Neural progenitor cell (in vitro differentiated cells): ENCODE measurements around the gene SH2D3A. TPM values are rescaled to one million over a fixed set of nuclear protein-coding genes. Genes with fewer than 3 reads are reported as not detected.

ENCODE experiments used
- DNase-seq: peaks from one replicate; pipeline ENCODE4 v3.0.0-alpha.2; 2016; ENCODE audit warnings: low spot score
- H2AFZ ChIP-seq: fragments of 200-600 bp; sonication (generic); replicated peaks from 2 replicates; pipeline ENCODE4 v1.6.1; 2016; ENCODE audit warnings: antibody characterized with exemption
- H3F3A ChIP-seq: fragments of 200-600 bp; sonication (generic); 2 replicates; pipeline ENCODE4 v1.6.1; 2016; ENCODE audit warnings: antibody characterized with exemption, low read depth
- H3K27ac ChIP-seq: fragments of 200-600 bp; sonication (generic); 2 replicates; pipeline ENCODE4 v1.5.1; 2016; ENCODE audit warnings: mild to moderate bottlenecking
- H3K27me3 ChIP-seq: fragments of 200-600 bp; sonication (generic); 2 replicates; pipeline ENCODE4 v1.6.1; 2016; ENCODE audit warnings: mild to moderate bottlenecking, moderate library complexity
- H3K36me3 ChIP-seq: fragments of 200-600 bp; sonication (generic); 2 replicates; pipeline ENCODE4 v1.5.1; 2016
- H3K4me1 ChIP-seq: fragments of 200-600 bp; sonication (generic); 2 replicates; pipeline ENCODE4 v1.6.1; 2016; ENCODE audit warnings: mixed run types
- H3K4me2 ChIP-seq: fragments of 200-600 bp; sonication (generic); 2 replicates; pipeline ENCODE4 v1.6.1; 2016
- H3K4me3 ChIP-seq: fragments of 200-600 bp; sonication (generic); 2 replicates; pipeline ENCODE4 v1.5.1; 2016
- H3K79me2 ChIP-seq: fragments of 200-600 bp; sonication (generic); 2 replicates; pipeline ENCODE4 v1.6.1; 2016; ENCODE audit warnings: low read depth
- H3K9ac ChIP-seq: fragments of 200-600 bp; sonication (generic); 2 replicates; pipeline ENCODE4 v1.6.1; 2016
- H3K9me3 ChIP-seq: fragments of 200-600 bp; sonication (generic); 2 replicates; pipeline ENCODE4 v1.5.1; 2016; ENCODE audit warnings: low read depth
- H4K20me1 ChIP-seq: fragments of 200-600 bp; sonication (generic); 2 replicates; pipeline ENCODE4 v1.6.1; 2016; ENCODE audit warnings: low read depth
- H3K27ac Mint-ChIP-seq: 3 replicates; pipeline ENCODE4 v1.8.0; 2021; ENCODE audit warnings: mixed read lengths
- H3K27me3 Mint-ChIP-seq: 2 replicates; pipeline ENCODE4 v1.8.0; 2022; ENCODE audit warnings: low read depth, mild to moderate bottlenecking, inconsistent platforms, moderate library complexity, mixed read lengths; ENCODE audit not compliant: insufficient read depth
- H3K36me3 Mint-ChIP-seq: 3 replicates; pipeline ENCODE4 v1.8.0; 2021; ENCODE audit warnings: mixed read lengths
- H3K4me1 Mint-ChIP-seq: 3 replicates; pipeline ENCODE4 v1.8.0; 2021; ENCODE audit warnings: mixed read lengths
- H3K4me3 Mint-ChIP-seq: 3 replicates; pipeline ENCODE4 v1.8.0; 2021; ENCODE audit warnings: mild to moderate bottlenecking, moderate library complexity, mixed read lengths
- H3K9me3 Mint-ChIP-seq: 3 replicates; pipeline ENCODE4 v1.8.0; 2020; ENCODE audit warnings: mixed read lengths
- EZH2 ChIP-seq: fragments of 200-600 bp; sonication (generic); IDR thresholded peaks from 2 replicates; pipeline ENCODE4 v1.6.1; 2017; ENCODE audit warnings: antibody characterized with exemption, mild to moderate bottlenecking, moderate library complexity
- EZH2phosphoT487 ChIP-seq: fragments of 200-600 bp; sonication (generic); IDR thresholded peaks from 2 replicates; pipeline ENCODE4 v1.6.1; 2017; ENCODE audit warnings: antibody characterized with exemption
- total RNA-seq: library from RNA; depleted of rRNA; stranded (reverse); fragments of >200 nt; gene quantifications from 2 replicates; pipeline ENCODE4 v1.2.3, GENCODE V29; 2015; ENCODE audit warnings: low replicate concordance
- TF ChIP-seq, protein P1 (sequence below): fragments of 200-600 bp; sonication (generic); IDR thresholded peaks from 2 replicates; pipeline ENCODE4 v1.5.1; 2017; ENCODE audit warnings: antibody characterized with exemption, mild to moderate bottlenecking

SH2D3A gene
- total RNA-seq, 1 donor from 2014 or later, result 0.65 TPM

DNA sequence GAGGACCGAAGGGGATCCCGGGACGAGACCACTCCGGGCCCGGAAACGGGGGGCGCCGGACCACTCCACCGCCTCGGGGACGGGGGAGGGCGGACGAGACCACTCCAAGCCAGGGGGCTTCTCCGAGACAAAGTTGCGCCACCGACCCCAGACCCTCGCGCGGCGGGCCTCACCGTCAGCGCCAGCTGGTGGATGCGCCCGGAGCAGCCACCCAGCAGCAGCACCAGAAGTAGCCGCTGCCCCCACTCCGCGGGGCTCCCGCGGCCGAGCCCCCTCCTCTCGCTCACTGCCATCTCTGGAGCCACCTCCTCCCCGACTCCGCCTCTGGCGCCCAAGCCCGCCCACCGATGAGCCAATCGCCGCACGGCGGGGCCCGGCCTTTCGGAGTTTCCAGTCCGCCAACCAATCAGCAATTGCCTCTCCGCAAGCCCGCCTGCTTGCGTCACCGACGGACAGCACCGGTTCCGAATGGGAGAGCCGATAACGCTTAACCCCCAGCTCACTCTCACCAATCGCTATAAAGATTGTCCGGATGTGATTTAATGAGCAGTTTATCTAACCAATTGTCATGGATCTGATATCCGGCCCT, 29.9 kb downstream of the SH2D3A start, which contains the start of gene GPR108:
TSS of gene GPR108 (minus strand) at position 297 of the 589 bp plus-strand sequence. CDS start at position 293, 4 bp downstream.
- H3K4me1 Mint-ChIP-seq, result peaks cover 36% of the 10 kb centered on the region
- no peaks in the 10 kb centered on the region for H3K36me3 ChIP-seq
- peaks cover 9% of the 10 kb centered on the region for H3K27me3 Mint-ChIP-seq
- H3K27me3 ChIP-seq, result no peaks in the 10 kb centered on the region
- H3K27ac Mint-ChIP-seq, result peak within 1 kb of the TSS; percentile 96
- peak within 1 kb of the TSS; percentile 69 for H2AFZ ChIP-seq
- H3F3A ChIP-seq, result peaks cover 44% of the 10 kb centered on the region
- H3K4me3 Mint-ChIP-seq, result peak within 1 kb of the TSS; percentile 97
- H3K9ac ChIP-seq, result peak within 1 kb of the TSS; percentile 81
- DNase-seq, result peak; percentile 100
- peaks cover 28% of the 10 kb centered on the region for H3K4me1 ChIP-seq
- H4K20me1 ChIP-seq, result no peaks in the 10 kb centered on the region
- no peaks in the 10 kb centered on the region for H3K9me3 Mint-ChIP-seq
- H3K4me2 ChIP-seq, result peak within 1 kb of the TSS; percentile 93
- no peak for TF ChIP-seq EZH2phosphoT487
- no peak for TF ChIP-seq EZH2
- TF ChIP-seq, protein P1, sequence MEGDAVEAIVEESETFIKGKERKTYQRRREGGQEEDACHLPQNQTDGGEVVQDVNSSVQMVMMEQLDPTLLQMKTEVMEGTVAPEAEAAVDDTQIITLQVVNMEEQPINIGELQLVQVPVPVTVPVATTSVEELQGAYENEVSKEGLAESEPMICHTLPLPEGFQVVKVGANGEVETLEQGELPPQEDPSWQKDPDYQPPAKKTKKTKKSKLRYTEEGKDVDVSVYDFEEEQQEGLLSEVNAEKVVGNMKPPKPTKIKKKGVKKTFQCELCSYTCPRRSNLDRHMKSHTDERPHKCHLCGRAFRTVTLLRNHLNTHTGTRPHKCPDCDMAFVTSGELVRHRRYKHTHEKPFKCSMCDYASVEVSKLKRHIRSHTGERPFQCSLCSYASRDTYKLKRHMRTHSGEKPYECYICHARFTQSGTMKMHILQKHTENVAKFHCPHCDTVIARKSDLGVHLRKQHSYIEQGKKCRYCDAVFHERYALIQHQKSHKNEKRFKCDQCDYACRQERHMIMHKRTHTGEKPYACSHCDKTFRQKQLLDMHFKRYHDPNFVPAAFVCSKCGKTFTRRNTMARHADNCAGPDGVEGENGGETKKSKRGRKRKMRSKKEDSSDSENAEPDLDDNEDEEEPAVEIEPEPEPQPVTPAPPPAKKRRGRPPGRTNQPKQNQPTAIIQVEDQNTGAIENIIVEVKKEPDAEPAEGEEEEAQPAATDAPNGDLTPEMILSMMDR, result no peak
- no peaks in the 10 kb centered on the region for H3K9me3 ChIP-seq
- peaks cover 33% of the 10 kb centered on the region for H3K79me2 ChIP-seq
- peaks cover 5% of the 10 kb centered on the region for H3K36me3 Mint-ChIP-seq
- H3K27ac ChIP-seq, result peak within 1 kb of the TSS; percentile 98
- peak within 1 kb of the TSS; percentile 91 for H3K4me3 ChIP-seq

DNA sequence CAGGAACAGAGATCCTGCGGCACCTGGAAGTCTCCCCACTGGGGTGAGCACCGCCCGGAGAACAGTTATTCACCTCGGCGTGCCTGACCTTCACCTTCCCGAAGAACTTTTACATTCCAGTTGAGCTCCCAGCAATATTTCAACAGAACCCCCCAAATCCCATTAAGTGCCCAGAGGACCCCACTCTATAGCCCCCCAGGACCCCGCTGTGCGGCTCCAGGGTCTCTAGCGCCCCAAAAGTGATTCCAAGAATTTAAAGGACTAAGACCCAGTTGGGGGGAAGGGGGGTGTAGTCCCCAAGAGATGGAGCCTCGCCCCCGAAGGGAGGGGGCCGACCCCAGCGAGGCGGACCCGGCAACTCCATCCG, 30.3 kb downstream of the SH2D3A start:
- no peaks in the 10 kb centered on the region for H3K27me3 ChIP-seq
- H3K4me2 ChIP-seq, result peak overlapping the region; percentile 93
- H3K36me3 ChIP-seq, result no peaks in the 10 kb centered on the region
- peaks cover 39% of the 10 kb centered on the region for H3F3A ChIP-seq
- peak overlapping the region; percentile 69 for H2AFZ ChIP-seq
- DNase-seq, result no peak
- Mint-ChIP-seq H3K9me3 (no peaks in the 10 kb centered on the region), H3K27me3 (peaks cover 9% of the 10 kb centered on the region), H3K36me3 (peaks cover 8% of the 10 kb centered on the region), H3K27ac (peak overlapping the region; percentile 84), H3K4me1 (peaks cover 33% of the 10 kb centered on the region), H3K4me3 (peak overlapping the region; percentile 97)
- H3K4me3 ChIP-seq, result peak overlapping the region; percentile 91
- no peaks in the 10 kb centered on the region for H3K9me3 ChIP-seq
- no peaks in the 10 kb centered on the region for H4K20me1 ChIP-seq
- peak overlapping the region; percentile 98 for H3K27ac ChIP-seq
- H3K4me1 ChIP-seq, result peaks cover 25% of the 10 kb centered on the region
- peak overlapping the region; percentile 81 for H3K9ac ChIP-seq
- H3K79me2 ChIP-seq, result peaks cover 28% of the 10 kb centered on the region
- TF ChIP-seq, protein P1, result peak; percentile 30
- no peak for TF ChIP-seq EZH2phosphoT487

DNA sequence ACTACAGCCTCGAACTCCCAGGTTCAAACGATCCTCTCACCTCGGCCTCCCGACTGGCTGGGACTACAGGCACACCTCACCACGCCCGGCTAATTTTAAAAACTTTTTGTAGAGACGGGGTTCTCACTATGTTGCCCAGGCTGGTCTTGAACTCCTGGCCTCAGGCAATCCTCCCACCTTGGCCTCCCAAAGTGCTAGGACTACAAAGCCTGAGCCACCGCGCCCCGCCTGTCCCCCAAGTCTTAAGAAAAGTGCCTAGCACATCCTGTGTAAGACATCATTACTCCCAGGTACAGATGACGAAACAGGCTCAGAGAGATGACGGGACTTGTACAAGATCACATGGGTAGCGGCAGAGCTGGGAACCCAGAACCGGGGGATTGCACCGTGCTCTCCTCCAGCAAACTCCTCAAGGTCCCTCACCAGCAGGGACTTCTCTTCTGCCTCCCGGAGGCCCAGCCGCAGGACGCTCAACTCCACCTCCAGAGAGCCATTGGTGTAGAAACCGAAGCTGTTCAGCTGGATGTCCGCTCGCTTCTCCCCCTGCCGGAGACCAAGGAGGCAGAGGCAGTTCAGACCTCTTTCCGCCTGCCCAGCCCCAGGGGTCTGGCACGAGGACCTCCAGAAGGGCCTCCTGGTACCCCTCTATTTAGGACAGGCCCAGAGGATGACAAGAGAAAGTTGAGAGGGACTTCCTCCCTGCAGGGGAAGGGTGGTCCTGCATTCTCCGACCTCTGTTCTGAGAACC, 30.9 kb downstream of the SH2D3A start:
- TF ChIP-seq, protein P1, result peak; percentile 62
- no peak for TF ChIP-seq EZH2
- peak overlapping the region; percentile 69 for H2AFZ ChIP-seq
- H3K4me3 Mint-ChIP-seq, result peak overlapping the region; percentile 97
- H3K79me2 ChIP-seq, result peaks cover 22% of the 10 kb centered on the region
- DNase-seq, result peak; percentile 88
- peak overlapping the region; percentile 50 for H3K9ac ChIP-seq
- peak overlapping the region; percentile 84 for H3K27ac Mint-ChIP-seq
- H3K4me1 ChIP-seq, result peaks cover 20% of the 10 kb centered on the region
- H3K27me3 ChIP-seq, result no peaks in the 10 kb centered on the region
- peaks cover 31% of the 10 kb centered on the region for H3K4me1 Mint-ChIP-seq
- H3K4me2 ChIP-seq, result peak overlapping the region; percentile 93
- peaks cover 9% of the 10 kb centered on the region for H3K27me3 Mint-ChIP-seq
- H4K20me1 ChIP-seq, result no peaks in the 10 kb centered on the region
- peak overlapping the region; percentile 91 for H3K4me3 ChIP-seq
- peaks cover 8% of the 10 kb centered on the region for H3K36me3 Mint-ChIP-seq
- no peaks in the 10 kb centered on the region for H3K36me3 ChIP-seq
- H3K9me3 Mint-ChIP-seq, result no peaks in the 10 kb centered on the region
- no peak overlapping the region for H3K27ac ChIP-seq
- no peaks in the 10 kb centered on the region for H3K9me3 ChIP-seq
- H3F3A ChIP-seq, result peaks cover 33% of the 10 kb centered on the region
